Endometrial microvascular endothelial cells (primary cell): ENCODE data around the gene SIRT3. TPM values are rescaled to one million over a fixed set of nuclear protein-coding genes. Genes with fewer than 3 reads are reported as not detected.
"Not testable (repeated sequence)": the region's sequence is repeated elsewhere in the genome, so short reads cannot be mapped to it uniquely, and the experiment has no call there.

Source experiments
- in situ Hi-C: cut with HindIII; loops from 2 replicates; pipeline ENCODE4 v1.10.0; 2017; ENCODE audit warnings: low sequenced_read_pairs, low pct_unique_long_range_greater_than_20kb; ENCODE audit errors: inconsistent ontology term
- total RNA-seq: library from RNA; depleted of rRNA; stranded (reverse); fragments of >200 nt; gene quantifications from one replicate; pipeline ENCODE4 v1.2.3, GENCODE V29; 2015; ENCODE audit errors: inconsistent ontology term

SIRT3 gene
- total RNA-seq, 1 donor from 2014 or later = 14.0 TPM

GRCh38 chr11:272195-272930 is 36.2 kb upstream of the SIRT3 start:
- in situ Hi-C loops = no loop called here

GRCh38 chr11:271319-271715 is 35.2 kb upstream of the SIRT3 start:
- in situ Hi-C loops = no loop called here

- in situ Hi-C loops = no loop called here
Measured at GRCh38 chr11:270451-271318, 34.5 kb upstream of the SIRT3 start.

- in situ Hi-C loops = no loop called here
Measured at GRCh38 chr11:269146-269890, 33.2 kb upstream of the SIRT3 start.

- in situ Hi-C loops = not testable (repeated sequence)
Measured at GRCh38 chr11:268716-269145, 32.6 kb upstream of the SIRT3 start.

- in situ Hi-C loops = no loop called here
Measured at GRCh38 chr11:267491-267994, 31.4 kb upstream of the SIRT3 start.

GRCh38 chr11:266676-267439 is 30.7 kb upstream of the SIRT3 start:
- in situ Hi-C loops = no loop called here

GRCh38 chr11:261624-262023 is 25.5 kb upstream of the SIRT3 start:
- in situ Hi-C loops = no loop called here

- in situ Hi-C loops = no loop called here
Measured at GRCh38 chr11:259413-259812, 23.3 kb upstream of the SIRT3 start.

GRCh38 chr11:257766-258493 is 21.8 kb upstream of the SIRT3 start:
- in situ Hi-C loops = no loop called here

- in situ Hi-C loops = no loop called here
Measured at GRCh38 chr11:256952-257737, 21.0 kb upstream of the SIRT3 start.

- in situ Hi-C loops = no loop called here
Measured at GRCh38 chr11:255816-256215, 19.7 kb upstream of the SIRT3 start.

- in situ Hi-C loops = no loop called here
Measured at GRCh38 chr11:255176-255575, 19.0 kb upstream of the SIRT3 start.

- in situ Hi-C loops = no loop called here
Measured at GRCh38 chr11:253886-254270, 17.7 kb upstream of the SIRT3 start.

- in situ Hi-C loops = no loop called here
Measured at GRCh38 chr11:253160-253885, 17.2 kb upstream of the SIRT3 start.

- in situ Hi-C loops = no loop called here
Measured at GRCh38 chr11:252666-253065, 16.5 kb upstream of the SIRT3 start.

GRCh38 chr11:251550-251949 is 15.4 kb upstream of the SIRT3 start:
- in situ Hi-C loops = no loop called here
